Measurements from ENCODE around the gene ZDHHC21. TPM values are rescaled to one million over a fixed set of nuclear protein-coding genes. Genes with fewer than 3 reads are reported as not detected.
A peak's percentile ranks its signal among the peaks of the same experiment; 100 is the strongest.

Gene ZDHHC21
- total RNA-seq, 1 donor from 2014 or later = 16.7 TPM

DNA sequence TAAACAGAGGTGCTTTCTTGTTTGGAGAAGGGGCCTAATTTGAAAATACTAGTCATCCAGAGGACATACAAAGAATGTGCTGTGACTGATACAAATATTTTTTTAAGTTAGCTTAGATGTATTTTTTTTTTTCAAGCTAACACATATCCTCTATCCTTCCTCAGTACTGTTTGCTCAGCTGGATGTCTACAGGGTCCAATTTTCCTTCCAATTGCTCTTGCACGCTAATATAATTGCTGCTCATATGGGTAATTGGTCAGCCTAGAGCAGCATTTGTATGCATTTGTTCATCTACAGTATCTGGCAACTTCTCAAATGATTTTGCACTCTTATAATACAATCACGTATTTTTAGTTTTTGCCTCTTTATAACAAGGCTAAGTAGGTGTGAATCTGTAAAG is 84.7 kb downstream of the ZDHHC21 start:
- DNase-seq = peak; percentile 21

DNA sequence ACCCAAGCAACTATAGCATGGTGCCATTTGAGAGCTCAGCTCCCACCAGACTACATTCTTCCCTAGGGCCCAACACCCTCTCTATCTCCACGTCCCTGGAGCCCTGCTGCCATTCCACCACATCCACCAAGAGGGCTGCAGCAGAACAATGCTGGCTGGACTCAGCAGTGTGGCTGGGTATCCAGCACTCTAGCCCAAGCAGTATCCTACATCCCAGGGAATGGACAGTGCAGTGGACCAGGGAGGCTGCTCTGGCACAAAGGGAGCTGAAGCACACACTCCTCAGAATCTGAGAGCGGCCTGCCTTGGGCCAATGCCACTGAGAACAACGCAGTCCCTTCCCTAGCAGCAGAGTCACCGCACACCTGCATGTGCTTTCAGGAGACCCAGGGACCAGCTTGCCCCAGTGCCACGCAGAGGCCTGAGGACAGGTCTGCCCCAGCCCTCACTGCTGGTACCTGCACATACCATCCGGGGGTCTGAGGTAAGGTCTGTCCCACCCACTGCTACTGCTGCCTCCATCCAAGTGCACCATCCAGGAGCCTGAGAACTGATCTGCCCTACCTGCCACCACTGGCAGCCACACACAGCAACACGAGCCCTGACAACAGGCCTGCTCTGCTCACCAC is 95.9 kb downstream of the ZDHHC21 start:
- no peak for DNase-seq

- no peak for DNase-seq
These were observed 99.8 kb downstream of the ZDHHC21 start for GRCh38 chr9:14593406-14593805.

DNA sequence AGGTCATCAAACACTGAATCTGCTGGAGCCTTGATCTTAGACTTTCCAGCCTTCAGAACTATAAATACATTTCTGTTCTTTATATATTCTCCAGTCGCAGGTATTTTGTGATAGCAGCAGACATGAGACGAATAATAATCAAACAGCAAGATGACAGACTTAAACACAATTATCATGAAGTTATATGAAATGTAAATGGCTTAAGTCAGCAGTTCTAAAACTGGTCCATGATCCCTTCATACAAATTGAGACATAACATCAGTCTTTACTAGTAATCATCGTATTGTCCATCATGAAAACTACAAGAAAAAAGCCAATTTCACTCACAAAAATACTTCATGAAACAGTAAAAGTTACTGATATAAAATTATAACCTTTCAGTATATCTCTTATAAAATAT is 101.8 kb downstream of the ZDHHC21 start:
- DNase-seq = no peak

GRCh38 chr9:14585730-14586473 is 107.3 kb downstream of the ZDHHC21 start:
- DNase-seq = no peak

GRCh38 chr9:14584571-14584970 is 108.7 kb downstream of the ZDHHC21 start:
- DNase-seq = no peak

DNA sequence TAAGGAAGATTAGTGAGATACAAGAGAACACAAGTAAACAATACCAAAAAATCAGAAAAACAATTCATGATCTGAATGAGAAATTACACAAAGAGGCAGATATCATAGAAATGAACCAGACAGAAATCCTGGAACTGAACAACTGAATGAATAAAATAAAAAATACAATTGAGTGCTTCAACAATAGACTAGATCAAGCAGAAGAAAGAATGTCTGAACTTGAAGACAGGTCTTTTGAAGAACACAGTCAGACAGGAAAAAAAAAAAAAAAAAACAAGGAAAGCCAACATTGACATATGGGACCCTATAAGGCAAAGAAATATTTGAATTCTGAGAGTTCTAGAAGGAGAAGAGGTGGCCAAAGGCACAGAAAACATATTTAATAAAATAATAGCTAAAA is 115.2 kb downstream of the ZDHHC21 start:
- DNase-seq = no peak

DNA sequence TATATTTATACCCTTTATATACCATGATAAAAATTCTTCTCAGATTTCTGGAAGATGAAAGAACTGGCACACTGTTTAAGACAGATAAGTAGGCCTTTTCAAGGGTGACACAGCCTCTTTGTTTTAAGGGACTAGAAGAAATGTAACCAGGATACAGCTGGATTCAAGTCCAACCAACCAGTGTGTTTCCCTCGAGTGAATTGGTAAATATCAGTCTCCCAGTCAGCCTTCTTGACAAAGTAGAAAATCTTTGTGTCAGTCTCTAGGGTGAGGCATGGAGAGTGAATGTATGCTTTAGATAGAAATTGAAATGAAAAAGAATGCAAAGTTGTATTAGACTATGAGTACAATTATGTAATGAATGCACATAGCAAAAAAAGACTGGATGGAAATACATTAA is 119.1 kb downstream of the ZDHHC21 start:
- DNase-seq = no peak

- no peak for DNase-seq
These were observed 119.9 kb downstream of the ZDHHC21 start for GRCh38 chr9:14573319-14573718.

GRCh38 chr9:14565352-14566016 is 127.7 kb downstream of the ZDHHC21 start:
- DNase-seq = no peak

GRCh38 chr9:14563902-14564624 is 129.2 kb downstream of the ZDHHC21 start:
- no peak for DNase-seq

- no peak for DNase-seq
These were observed 131.3 kb downstream of the ZDHHC21 start for GRCh38 chr9:14561929-14562405.

Other genes with a start within 250 kb of the ZDHHC21 start
- not detected in 2 replicates for gene CER1, start 29.3 kb upstream of the ZDHHC21 start, total RNA-seq
- gene FREM1, start 217.0 kb upstream of the ZDHHC21 start, total RNA-seq = under 0.01 TPM in 1 of 2 replicates, not detected in the other